Suppressor macrophage treated with lipopolysaccharide for 4 hours (primary cell): ENCODE measurements around the gene POP4.

Source experiments
- DNase-seq: peaks from one replicate; pipeline ENCODE4 v3.0.0-alpha.2; 2020

Gene POP4

GRCh38 chr19:29634423-29635130 is 28.5 kb downstream of the POP4 start:
- no peak for DNase-seq

GRCh38 chr19:29635963-29636362 is 29.9 kb downstream of the POP4 start:
- no peak for DNase-seq

GRCh38 chr19:29636553-29637360 is 30.7 kb downstream of the POP4 start:
- DNase-seq, result no peak

GRCh38 chr19:29639086-29639485 is 33.0 kb downstream of the POP4 start:
- no peak for DNase-seq

- no peak for DNase-seq
Observed at GRCh38 chr19:29640231-29640630, 34.1 kb downstream of the POP4 start.

GRCh38 chr19:29641597-29641996 is 35.5 kb downstream of the POP4 start:
- no peak for DNase-seq

- no peak for DNase-seq
Observed at GRCh38 chr19:29643361-29643935, 37.4 kb downstream of the POP4 start.

- no peak for DNase-seq
Observed at GRCh38 chr19:29644210-29644609, 38.1 kb downstream of the POP4 start.

- DNase-seq, result no peak
Observed at GRCh38 chr19:29645491-29645867, 39.4 kb downstream of the POP4 start.

- DNase-seq, result no peak
Observed at GRCh38 chr19:29645911-29646310, 39.8 kb downstream of the POP4 start.

- no peak for DNase-seq
Observed at GRCh38 chr19:29650772-29651387, 44.8 kb downstream of the POP4 start.

GRCh38 chr19:29651622-29652394 is 45.7 kb downstream of the POP4 start:
- no peak for DNase-seq

GRCh38 chr19:29653398-29653797 is 47.3 kb downstream of the POP4 start:
- no peak for DNase-seq

- no peak for DNase-seq
Observed at GRCh38 chr19:29655648-29656335, 49.7 kb downstream of the POP4 start.

GRCh38 chr19:29658221-29658991 is 52.3 kb downstream of the POP4 start:
- no peak for DNase-seq

- no peak for DNase-seq
Observed at GRCh38 chr19:29660835-29661234, 54.8 kb downstream of the POP4 start.

- no peak for DNase-seq
Observed at GRCh38 chr19:29662278-29662603, 56.2 kb downstream of the POP4 start.

- peak; percentile 37 for DNase-seq
Observed at GRCh38 chr19:29662604-29663404, 56.7 kb downstream of the POP4 start.

GRCh38 chr19:29663861-29664752 is 58.0 kb downstream of the POP4 start:
- DNase-seq, result no peak
